ENCODE measurements around the gene LAMB1. TPM values are rescaled to one million over a fixed set of nuclear protein-coding genes. Genes with fewer than 3 reads are reported as not detected.

The LAMB1 gene
- total RNA-seq, 1 experiment from 2014 or later: 32.0 TPM

GRCh38 chr7:108017776-108018151 lies 14.8 kb upstream of the LAMB1 start:
- H4K20me1 ChIP-seq (ENCODE audit: insufficient read depth): no peaks in the 10 kb centered on the region
- H3K9me2 ChIP-seq (ENCODE audit: insufficient read depth): no peaks in the 10 kb centered on the region
- DNase-seq (ENCODE audit: low read depth, low spot score) (no peak), ATAC-seq (no peak)
- no peak overlapping the region for H3K27ac ChIP-seq (ENCODE audit: low read depth, low read length)
- no peak overlapping the region for H2AFZ ChIP-seq (ENCODE audit: low read depth, low read length, poor library complexity, severe bottlenecking)
- peaks cover 19 to 30% of the 10 kb centered on the region in 2 experiments for H3K4me1 ChIP-seq (ENCODE audit: control insufficient read depth in 1 of 2, insufficient read depth in 2 of 2, low read length in 2 of 2)
- RAD21 ChIA-PET (ENCODE audit: low non-redundant PET in 1 of 2, low total read pairs in 2 of 2, uncharacterized antibody in 2 of 2, unreplicated experiment in 2 of 2): no interaction called here
- no peak for TF ChIP-seq POLR2A (IDR thresholded peaks at IDR 0.05; ENCODE audit: borderline replicate concordance, extremely low read depth, insufficient read depth, insufficient read length)
- no peak for TF ChIP-seq JUND (IDR thresholded peaks at IDR 0.05)
- no peak for TF ChIP-seq MAX (IDR thresholded peaks at IDR 0.05)
- TF ChIP-seq SIN3A (IDR thresholded peaks at IDR 0.05; ENCODE audit: low read depth): no peak
- TF ChIP-seq POLR2AphosphoS5 (IDR thresholded peaks at IDR 0.05; ENCODE audit: low read depth, low read length): no peak
- TF ChIP-seq, protein P1, sequence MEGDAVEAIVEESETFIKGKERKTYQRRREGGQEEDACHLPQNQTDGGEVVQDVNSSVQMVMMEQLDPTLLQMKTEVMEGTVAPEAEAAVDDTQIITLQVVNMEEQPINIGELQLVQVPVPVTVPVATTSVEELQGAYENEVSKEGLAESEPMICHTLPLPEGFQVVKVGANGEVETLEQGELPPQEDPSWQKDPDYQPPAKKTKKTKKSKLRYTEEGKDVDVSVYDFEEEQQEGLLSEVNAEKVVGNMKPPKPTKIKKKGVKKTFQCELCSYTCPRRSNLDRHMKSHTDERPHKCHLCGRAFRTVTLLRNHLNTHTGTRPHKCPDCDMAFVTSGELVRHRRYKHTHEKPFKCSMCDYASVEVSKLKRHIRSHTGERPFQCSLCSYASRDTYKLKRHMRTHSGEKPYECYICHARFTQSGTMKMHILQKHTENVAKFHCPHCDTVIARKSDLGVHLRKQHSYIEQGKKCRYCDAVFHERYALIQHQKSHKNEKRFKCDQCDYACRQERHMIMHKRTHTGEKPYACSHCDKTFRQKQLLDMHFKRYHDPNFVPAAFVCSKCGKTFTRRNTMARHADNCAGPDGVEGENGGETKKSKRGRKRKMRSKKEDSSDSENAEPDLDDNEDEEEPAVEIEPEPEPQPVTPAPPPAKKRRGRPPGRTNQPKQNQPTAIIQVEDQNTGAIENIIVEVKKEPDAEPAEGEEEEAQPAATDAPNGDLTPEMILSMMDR (IDR thresholded peaks at IDR 0.05 in 2 of 3, conservative IDR thresholded peaks at IDR 0.05 in 1 of 3; ENCODE audit: borderline replicate concordance in 1 of 3, insufficient read depth in 1 of 3, low read depth in 2 of 3, low read length in 2 of 3): no peak
- TF ChIP-seq ZNF274 (IDR thresholded peaks at IDR 0.05; ENCODE audit: low read depth, low read length): no peak
- TF ChIP-seq SRF (IDR thresholded peaks at IDR 0.05; ENCODE audit: low read depth): no peak
- no peak for TF ChIP-seq FOSL1 (IDR thresholded peaks at IDR 0.05; ENCODE audit: low read depth)
- no peak for TF ChIP-seq YY1 (IDR thresholded peaks at IDR 0.05; ENCODE audit: extremely low read depth, insufficient replicate concordance, low read depth, low read length)
- no peaks in the 10 kb centered on the region for H3K79me2 ChIP-seq (ENCODE audit: insufficient read depth, low read length)
- CTCF ChIA-PET: no interaction called here
- no TSS peak for BruUV-seq (replicated peaks)
- intact Hi-C loops (cut with micrococcal nuclease): no loop called here
- H3K4me3 ChIP-seq (replicated peaks in 1 of 2; ENCODE audit: low read depth in 1 of 2, low read length in 2 of 2): no peak overlapping the region
- H3K27me3 ChIP-seq (ENCODE audit: insufficient read depth, low read length): no peaks in the 10 kb centered on the region
- no peak overlapping the region for H3K9ac ChIP-seq (ENCODE audit: low read length)
- POLR2A ChIA-PET: no interaction called here
- H3K9me3 ChIP-seq (ENCODE audit: control insufficient read depth in 1 of 2, insufficient read depth in 1 of 2, low read depth in 1 of 2, low read length in 2 of 2): no peaks in the 10 kb centered on the region
- no peak overlapping the region; the same call in 1 of the 2 replicates for H3K4me2 ChIP-seq (ENCODE audit: low read length)
- no peaks in the 10 kb centered on the region for H3K36me3 ChIP-seq (ENCODE audit: control insufficient read depth in 1 of 2, insufficient read depth in 2 of 2, low read length in 2 of 2)

Data from HCT116 (cell line).